ENCODE measurements around the gene ERMP1.

GRCh38 chr9:5743109-5743508 is 89.8 kb downstream of the ERMP1 start:
- no peak for TF ChIP-seq EZH2 (IDR thresholded peaks at IDR 0.05; ENCODE audit: low read length, unreplicated experiment)
- no peak for TF ChIP-seq CTCF (conservative IDR thresholded peaks at IDR 0.05; ENCODE audit: low read depth, low read length)
- no peak for TF ChIP-seq EZH2phosphoT487 (IDR thresholded peaks at IDR 0.05; ENCODE audit: borderline replicate concordance, low read length)

Measured in PC-3 (cell line).